Activated T-cell treated with anti-CD3 and anti-CD28 coated beads for 4 hours (primary cell): Measurements from ENCODE around the gene TCAF1.
"Not testable (repeated sequence)": the region's sequence is repeated elsewhere in the genome, so short reads cannot be mapped to it uniquely, and the experiment has no call there.

Experiments used
- DNase-seq: peaks from one replicate; pipeline ENCODE4 v3.0.0-alpha.2; 2020

The TCAF1 gene

DNA sequence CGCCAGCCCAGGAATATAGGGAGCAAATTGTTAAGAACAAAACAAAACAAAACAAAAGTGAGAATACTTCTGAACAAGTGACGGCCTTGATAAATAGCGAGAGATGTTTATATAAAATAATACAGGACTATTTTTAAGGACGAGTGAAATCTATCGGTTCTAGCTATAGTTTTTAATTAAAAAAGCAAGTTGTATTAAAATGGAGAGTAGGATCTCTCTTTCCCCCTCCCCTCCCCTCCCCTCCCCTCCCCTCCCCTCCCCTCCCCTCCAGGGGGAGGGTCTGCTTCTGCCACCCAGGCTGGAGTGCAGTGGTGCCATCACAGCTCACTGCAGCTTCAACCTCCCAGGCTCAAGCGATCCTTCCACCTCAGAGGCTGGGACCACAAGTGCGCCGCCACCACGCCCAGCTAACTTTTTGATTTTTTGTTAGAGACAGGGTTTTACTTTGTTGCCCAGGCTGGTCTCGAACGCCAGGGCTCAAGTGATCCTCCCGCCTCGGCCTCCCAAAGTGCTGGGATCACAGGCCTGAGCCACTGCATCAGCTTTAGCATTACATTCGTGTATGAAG lies 440 bp upstream of the TCAF1 start:
- no peak for DNase-seq

GRCh38 chr7:143901332-143901667 lies 676 bp downstream of the TCAF1 start:
- peak; percentile 9 for DNase-seq

DNA sequence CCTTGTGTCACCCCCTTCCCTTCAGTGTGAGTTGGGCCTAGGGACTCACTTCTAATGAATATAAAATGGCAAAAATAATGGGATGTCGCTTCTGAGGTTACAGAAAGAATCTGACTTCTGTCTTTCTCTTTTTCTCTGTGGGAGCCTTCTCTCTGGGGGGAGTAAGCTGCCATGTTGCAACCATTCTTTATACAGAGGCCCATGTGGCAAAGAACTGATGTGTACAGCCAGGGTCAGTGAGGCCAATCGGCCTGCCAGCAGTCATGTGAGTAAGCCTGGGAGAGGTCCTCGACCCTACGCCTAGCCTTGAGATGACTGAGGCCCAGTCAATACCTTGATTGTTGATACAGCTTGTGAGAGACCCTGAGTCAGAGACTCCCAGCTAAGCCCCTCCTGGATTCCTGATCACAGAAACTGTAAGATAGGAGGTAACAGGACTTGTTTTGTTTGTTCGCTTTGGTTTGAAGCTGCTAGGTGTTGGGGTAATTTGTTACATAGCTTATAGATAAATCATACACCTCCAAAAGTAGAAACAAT lies 1.7 kb downstream of the TCAF1 start:
- DNase-seq, result no peak

DNA sequence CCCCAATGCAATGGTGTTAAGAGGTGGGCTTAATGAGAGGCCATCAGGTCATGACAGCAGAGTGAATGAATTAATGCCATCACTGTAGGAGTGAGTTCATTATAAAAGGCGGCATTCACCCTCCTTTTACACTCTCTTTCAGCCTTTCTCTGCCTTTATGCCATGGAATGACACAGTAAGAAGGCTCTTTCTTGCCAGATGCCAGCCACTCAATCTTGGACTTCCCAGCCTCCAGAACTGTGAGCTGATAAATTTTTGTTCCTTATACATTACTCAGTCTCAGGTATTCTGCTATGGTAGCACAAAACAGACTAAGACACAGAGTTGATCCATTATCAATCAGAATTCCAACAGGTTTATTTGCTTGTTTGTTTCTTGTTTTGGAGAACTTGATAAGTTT lies 3.2 kb downstream of the TCAF1 start:
- DNase-seq, result no peak

GRCh38 chr7:143896667-143897066 lies 5.3 kb downstream of the TCAF1 start:
- DNase-seq, result no peak

DNA sequence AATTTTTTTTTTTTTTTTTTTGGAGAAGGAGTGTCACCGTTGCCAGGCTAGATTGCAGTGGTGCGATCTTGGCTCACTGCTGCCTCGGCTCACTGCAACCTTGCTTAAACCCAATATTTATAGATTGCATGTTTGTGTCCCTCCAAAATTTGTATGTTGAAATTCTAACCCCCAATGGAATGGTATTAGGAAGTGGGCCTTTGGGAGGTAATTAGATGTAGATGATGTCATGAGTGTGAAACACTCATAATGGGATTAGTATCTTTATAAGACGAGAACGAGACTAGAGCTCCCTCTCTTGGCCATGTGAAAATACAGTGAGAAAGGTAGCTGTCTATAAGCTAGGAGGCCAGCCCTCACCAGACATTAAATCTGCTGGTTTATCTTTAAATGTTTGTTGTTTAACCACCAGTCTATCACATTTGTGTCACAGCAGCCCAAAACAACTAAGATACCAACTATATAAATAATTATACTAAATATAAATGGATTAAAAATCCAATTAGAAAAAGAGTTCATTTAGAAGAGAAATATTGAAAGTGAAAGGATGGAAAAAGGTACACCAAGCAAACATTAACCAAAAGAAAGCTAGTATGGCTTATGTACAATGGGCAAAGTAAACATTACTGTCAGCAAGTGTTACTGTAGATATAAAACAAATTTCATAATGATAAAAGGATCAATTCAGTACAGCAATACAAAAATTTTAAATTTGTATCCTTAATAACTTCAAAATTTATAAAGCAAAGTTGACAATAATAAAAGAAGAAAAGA lies 9.3 kb downstream of the TCAF1 start:
- DNase-seq, result no peak

DNA sequence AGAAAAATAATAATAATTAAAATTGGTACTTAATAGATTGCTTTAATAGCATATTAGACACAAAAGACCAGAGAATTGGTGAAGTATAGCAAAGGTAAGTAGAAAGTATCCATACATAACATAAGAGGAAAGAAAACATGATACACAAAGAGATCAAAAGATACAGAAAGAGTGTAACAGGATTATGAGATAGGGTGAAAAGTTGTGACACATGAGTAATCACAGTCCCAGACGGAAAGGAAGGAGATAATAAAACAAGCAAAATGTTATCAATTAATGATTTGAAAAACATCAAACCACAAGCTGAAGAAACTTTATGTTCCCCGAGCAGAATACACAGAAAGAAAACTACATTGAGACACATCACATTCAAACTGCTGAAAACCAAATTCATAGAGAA lies 10.5 kb downstream of the TCAF1 start:
- DNase-seq, result no peak

- no peak for DNase-seq
Observed at GRCh38 chr7:143890558-143890957, 11.4 kb downstream of the TCAF1 start.

DNA sequence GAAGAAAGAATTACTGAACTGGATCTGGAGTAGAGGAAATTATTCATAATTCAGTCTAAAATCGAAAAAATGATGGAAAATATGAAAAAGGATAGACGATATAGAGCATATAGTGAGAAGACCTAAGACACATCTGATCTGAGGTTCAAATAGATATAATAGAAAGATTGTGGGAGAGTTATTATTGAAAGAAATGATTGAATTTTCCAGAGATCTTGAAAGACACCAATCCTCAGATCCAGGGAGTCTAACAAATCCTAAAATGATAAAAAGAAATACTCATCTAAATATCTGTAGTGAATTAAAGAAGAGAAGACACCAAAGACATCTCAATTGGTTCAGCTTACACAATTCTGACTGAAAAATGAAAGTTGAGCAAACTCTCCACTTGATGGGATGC lies 12.9 kb downstream of the TCAF1 start:
- no peak for DNase-seq

DNA sequence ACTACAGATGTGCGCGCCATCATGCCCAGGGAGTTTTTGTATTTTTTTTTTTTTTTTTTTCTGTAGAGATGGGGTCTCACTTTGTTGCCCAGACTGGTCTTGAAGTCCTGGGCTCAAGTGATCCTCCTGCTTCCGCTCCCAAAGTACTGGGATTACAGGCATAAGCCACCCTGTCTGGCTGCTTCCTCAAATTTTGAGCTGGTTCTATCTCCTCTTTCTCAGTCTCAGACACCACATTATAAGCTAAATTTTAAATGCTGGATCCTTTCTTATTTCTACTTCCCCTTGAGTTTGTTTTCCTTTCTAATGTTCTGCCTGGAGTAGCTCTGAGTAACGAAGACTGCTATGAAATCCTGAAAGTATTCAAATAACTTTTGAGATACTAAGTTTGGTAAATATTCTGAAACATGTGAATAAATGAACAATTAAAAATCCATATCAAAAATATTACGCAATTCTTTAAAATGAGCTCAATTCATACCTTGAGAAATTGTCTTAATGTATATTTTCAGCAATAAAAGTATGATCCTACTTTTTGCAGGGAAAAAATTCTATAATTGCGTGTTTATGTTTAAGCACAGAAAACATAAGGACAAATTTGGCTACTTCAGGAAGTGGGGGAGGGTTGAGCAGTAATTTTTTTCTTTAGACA lies 15.0 kb downstream of the TCAF1 start:
- no peak for DNase-seq

GRCh38 chr7:143885951-143886350 lies 16.0 kb downstream of the TCAF1 start:
- no peak for DNase-seq

DNA sequence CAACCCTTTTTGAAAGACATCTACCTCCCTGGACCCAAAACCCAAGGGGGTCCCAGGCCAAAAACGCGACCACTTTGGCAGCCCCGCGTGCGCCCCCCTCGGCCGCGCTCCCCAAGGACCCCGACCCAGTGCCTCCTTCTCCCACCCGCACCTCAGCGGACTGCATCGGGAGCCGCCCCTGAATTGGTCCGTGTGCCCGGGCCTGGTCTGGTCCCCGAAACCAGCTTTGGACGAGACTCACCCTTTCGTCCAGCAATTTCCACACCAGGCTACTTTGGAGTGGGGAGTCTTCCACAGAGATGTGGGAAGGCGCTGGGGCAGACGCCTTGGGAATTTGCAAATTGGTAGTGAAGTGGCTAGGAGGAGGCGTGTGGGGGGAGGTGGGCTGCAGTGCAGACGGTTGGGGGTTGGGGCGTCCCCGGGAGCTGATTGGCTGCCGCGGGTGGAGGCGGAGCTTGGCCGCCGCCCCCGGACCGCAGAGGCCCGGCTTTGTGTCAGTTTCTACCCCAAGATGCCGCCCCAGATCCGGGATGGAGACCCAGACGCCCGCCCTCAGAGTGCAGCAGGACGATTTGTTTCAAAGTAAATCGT lies 16.9 kb downstream of the TCAF1 start:
- no peak for DNase-seq

DNA sequence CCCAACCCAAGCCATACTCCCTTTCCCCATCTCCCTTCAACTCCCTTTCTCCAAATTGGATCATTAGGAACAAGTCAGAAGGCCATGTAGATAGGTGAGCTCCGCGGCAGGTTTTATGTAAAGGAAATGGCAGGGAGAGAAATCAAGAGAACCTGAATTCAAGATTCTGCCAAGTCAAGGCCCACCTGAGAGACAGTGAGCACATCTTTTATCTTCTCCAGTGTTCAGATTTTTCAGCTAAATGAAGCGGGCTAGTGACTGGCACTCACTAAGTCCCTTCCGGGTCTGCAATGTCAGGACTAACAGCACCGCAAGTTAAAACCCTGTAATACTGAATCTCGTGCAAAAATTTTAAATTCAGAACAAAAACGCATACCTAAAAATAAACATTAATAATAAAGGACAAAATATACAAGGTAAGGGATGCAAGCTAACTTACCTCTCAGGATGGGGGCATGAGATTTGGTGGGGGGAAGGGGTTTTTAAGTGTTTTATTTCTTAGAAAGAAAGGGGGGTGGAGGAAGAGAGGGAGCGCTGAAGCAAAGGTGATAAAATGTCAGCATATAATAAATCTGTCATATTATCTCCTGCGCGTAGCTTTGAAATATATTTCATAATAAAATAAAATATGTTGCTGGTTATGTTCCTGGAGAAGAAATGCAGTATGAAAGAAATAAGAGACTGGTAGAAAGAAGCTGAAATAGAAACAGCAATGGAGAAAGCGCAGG lies 17.6 kb downstream of the TCAF1 start:
- DNase-seq, result no peak

GRCh38 chr7:143882604-143883078 lies 19.3 kb downstream of the TCAF1 start:
- no peak for DNase-seq

DNA sequence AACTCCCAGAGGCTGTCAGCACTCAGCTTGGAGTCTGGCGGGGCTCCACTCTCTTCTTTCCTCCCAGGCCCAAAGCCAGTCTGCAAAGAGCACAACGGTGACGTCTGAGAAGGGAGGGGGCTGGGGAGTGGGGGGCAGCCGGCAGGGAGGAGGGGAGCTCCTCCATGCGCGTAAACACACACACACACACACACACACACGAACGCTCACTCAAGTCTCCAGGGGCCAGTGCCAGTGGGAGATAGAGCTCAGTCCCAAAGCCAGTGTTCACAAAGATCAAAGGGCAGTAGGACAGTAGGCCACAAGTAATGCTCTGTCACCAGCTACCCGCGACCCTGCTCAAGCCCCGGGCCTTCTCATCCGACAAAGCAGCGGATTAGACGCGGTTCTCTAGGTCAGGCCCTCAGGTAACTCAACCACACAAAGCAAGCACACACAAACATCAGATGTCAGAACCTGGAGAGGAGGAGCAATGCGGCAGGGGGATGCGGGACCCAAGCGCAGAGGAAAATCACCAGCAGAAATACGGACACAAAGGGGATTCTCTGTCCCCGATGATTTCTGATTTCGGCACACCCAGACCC lies 19.9 kb downstream of the TCAF1 start:
- no peak for DNase-seq

- no peak for DNase-seq
Observed at GRCh38 chr7:143878884-143879283, 23.1 kb downstream of the TCAF1 start.

GRCh38 chr7:143877098-143877497 lies 24.9 kb downstream of the TCAF1 start:
- DNase-seq, result no peak

DNA sequence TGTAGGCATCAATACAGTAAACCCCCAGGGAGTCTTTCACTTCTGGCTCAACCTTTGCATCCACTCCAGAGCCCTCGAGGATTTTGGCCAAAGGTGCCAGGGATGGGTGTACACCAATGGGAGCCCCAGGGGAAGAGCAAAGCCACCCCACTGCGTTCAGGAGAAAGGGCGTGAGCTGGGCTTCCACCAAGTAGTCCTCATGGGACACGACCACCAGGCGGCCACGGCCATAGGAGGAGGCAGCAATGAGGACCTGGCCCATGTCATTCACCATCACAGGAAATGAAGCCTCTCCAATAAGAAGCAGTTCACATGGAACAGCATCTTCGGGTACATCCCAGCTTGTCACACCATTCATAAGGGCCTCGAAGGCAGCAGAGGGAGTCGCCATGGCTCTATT lies 25.8 kb downstream of the TCAF1 start:
- DNase-seq, result no peak

- not testable (repeated sequence) for DNase-seq
Observed at GRCh38 chr7:143873242-143873641, 28.7 kb downstream of the TCAF1 start.

DNA sequence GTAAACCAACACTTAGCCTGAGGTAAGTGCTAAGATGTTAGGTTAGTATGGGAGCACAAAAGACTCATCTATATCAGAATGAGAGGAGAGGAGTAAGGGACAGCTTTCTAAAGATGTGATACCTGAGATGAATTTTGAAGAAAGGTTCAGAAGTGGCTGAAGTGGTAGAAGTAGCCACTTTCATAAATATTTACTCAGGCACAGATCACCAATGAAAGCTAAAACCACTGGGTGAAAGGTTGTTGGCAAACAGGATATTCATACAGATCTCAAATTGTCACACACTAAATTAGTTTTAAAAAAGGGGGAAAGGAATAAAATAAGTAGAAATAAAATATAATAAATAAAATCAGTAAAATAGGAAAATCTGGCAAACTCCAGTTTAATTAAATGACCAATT lies 30.4 kb downstream of the TCAF1 start:
- not testable (repeated sequence) for DNase-seq

DNA sequence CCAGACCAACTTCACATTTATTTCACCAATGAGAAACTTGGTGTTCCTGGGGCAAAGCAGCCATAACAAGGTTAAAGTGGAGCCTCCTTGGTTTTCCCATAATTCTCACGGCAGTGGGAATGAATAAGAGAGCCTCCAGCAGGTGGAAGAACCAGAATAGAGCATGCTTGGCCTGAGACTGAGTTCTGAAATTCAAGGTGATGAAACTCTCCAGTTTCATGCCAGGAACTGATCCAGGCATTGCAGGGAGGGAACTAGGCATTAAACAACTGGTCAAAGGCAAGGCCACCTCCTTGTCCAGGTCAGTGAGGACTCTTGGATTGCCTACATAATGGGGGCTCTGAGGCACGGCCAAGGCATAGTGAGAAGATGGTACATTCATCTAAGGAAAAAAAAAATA lies 44.0 kb downstream of the TCAF1 start:
- DNase-seq, result not testable (repeated sequence)

- DNase-seq, result not testable (repeated sequence)
Observed at GRCh38 chr7:143855443-143855842, 46.5 kb downstream of the TCAF1 start.

DNA sequence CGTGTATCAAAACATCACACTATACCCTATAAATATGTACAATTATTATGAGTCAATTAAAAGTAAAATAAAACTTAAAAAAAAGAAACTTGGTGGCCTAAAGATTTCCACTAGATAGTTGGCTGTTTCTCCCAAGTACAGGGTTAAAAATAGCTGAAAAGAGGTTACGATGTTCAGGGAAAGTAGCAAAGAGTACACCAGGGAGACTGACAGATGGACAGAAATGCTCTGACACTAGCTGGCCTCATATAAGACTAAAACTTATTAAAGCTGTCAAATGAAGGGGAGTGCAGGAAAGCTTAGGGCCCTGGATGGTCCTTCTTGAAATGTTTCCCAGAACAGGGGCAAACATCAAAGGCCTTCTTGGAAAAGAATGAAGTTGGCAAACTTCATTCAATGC lies 51.3 kb downstream of the TCAF1 start:
- no peak for DNase-seq
